Fibroblast of the conjunctiva (primary cell): ENCODE results near the gene GRIK5.
"Not testable (repeated sequence)": the region's sequence is repeated elsewhere in the genome, so short reads cannot be mapped to it uniquely, and the experiment has no call there.

Experiments used
- DNase-seq: peaks from one replicate; pipeline ENCODE4 v3.0.0-alpha.2; 2010; ENCODE audit warnings: low read depth

GRIK5 gene

DNA sequence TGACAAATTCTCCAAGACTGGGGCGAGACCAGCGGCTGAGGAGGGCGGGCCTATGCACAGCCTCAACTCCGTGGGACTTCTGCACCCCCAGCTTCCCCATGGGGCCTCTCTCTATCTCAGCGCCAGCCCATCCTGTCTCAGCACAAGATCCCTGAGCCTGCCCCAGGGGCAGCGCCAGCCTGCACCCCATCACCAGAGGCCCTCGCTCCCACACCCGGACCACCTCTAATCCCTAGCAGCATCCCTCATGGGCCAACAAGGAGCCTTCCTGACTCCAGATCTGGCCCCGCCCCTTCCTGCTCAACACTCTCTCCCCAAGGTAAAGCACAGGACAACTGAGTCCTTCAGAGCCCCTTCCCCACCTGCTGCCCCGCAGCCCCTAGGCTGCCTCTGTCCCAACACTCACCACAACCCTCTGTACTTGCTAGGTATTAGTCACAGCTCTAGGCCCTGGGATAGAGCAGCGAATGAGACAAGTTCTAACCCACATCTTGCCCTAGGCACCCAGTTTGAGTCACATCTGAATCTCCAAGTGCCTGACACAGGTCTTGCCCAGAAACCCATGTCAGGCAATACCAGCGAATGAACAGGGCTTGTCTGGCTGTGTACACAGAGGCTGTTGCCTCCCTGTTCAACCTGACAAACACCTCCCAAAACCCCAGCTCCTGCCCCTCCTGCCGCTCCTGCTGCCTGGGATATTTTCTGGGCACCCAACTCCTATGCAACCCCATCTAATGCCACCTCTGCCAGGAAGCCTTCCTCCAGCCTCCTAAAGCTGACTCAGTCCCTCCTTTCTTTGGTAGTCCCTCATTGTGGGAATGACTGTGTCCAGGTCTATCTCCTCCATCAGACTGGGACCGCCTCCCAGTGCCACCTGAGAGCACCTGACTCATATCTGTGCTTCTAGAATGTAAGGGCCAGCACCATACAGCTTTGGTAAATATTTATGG is 18.6 kb downstream of the GRIK5 start:
- DNase-seq, result no peak

DNA sequence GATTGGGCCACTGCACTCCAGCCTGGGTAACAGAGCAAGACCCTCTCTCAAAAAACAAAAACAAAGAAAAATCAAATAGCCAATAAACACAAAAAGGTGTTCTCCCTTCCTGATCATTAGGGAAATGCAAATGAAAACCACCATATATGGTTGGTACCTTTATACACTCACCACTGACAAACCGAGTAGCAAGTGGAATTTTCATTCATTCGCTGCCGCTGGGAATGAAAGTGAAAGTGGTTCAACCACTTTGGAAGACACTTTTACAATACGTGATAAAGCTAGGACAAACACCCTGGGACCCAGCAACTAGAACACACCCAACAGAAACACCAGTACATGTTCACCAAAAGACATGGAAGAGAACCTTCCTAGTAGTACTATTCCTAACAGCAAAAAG is 21.0 kb downstream of the GRIK5 start:
- DNase-seq, result no peak

GRCh38 chr19:42045575-42045974 is 24.4 kb downstream of the GRIK5 start:
- DNase-seq, result no peak

DNA sequence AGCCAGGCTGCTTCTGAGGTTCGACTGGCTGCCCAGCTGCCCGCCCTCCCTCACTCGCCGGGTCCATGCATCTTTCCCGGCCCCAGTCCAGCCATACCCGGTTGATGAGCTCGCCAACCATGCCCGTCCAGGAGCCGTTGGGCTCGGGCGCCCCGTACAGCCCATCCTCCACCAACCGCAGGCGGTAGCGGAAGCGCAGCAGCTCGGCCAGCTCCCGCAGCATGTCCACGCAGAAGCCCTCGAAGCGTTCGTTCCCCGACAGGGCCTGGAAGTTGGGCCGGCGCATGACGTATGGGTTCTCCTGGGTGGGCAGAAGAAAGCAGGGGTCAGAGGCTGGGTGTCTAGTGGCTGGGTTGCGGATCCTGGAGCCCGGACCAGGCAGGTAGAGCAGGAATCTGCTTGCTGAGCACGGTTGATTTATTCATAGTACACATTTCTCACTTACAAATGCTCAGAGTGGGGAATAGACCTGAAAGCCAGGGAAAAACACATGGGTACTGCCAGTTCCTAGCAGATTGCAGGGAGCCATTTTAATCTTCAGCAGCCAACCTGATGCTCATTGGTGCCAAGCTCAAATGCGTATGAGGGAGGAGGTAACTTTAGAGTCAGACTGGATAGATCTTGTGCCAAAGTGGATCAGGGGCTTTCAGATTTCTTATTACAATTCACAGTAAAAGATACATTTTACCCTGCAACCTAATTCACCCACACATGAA is 27.4 kb downstream of the GRIK5 start:
- no peak for DNase-seq

- DNase-seq, result not testable (repeated sequence)
Observed at GRCh38 chr19:42040491-42040890, 29.5 kb downstream of the GRIK5 start.

- DNase-seq, result no peak
Observed at GRCh38 chr19:42040031-42040430, 30.0 kb downstream of the GRIK5 start.

GRCh38 chr19:42038666-42039065 is 31.3 kb downstream of the GRIK5 start:
- DNase-seq, result no peak

DNA sequence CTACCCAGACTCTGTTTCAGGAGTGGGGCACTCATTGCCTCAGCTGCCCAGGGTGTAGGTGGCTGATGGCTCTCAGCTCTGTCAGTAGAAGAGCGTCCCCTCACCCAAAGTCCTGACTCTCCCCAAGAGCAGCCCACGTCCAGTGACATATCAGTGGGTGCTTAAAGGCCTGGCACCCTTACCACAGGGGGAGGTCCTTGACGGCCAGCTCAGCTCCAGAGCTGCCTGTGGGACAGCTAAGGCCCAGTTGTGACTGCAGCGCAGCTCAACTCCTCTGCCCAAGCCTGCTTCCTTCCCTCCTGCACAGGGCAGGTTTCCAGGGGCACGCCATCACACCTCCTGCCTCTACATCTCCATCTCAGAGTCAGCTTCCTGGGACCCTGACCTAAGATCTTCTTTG is 32.4 kb downstream of the GRIK5 start:
- DNase-seq, result no peak

GRCh38 chr19:42034640-42035391 is 35.2 kb downstream of the GRIK5 start:
- peak; percentile 51 for DNase-seq

DNA sequence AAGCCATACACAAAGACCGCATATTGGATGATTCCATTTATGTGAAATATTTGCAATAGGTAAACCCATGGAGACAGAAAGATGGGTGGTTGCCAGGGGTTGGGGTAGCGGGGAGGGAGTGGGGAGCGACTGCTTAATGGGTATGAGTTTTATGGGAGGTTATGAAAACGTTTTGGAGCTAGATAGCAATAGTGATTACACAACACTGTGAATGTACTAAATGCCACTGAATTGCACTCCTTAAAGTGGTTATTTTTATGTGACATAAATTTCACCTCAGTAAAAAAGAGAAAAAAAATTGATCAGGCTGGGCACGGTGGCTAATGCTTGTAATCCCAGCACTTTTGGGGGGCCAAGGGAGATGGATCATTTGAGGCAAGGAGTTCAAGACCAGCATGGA is 36.6 kb downstream of the GRIK5 start:
- DNase-seq, result no peak

- DNase-seq, result no peak
Observed at GRCh38 chr19:42032431-42032830, 37.6 kb downstream of the GRIK5 start.

DNA sequence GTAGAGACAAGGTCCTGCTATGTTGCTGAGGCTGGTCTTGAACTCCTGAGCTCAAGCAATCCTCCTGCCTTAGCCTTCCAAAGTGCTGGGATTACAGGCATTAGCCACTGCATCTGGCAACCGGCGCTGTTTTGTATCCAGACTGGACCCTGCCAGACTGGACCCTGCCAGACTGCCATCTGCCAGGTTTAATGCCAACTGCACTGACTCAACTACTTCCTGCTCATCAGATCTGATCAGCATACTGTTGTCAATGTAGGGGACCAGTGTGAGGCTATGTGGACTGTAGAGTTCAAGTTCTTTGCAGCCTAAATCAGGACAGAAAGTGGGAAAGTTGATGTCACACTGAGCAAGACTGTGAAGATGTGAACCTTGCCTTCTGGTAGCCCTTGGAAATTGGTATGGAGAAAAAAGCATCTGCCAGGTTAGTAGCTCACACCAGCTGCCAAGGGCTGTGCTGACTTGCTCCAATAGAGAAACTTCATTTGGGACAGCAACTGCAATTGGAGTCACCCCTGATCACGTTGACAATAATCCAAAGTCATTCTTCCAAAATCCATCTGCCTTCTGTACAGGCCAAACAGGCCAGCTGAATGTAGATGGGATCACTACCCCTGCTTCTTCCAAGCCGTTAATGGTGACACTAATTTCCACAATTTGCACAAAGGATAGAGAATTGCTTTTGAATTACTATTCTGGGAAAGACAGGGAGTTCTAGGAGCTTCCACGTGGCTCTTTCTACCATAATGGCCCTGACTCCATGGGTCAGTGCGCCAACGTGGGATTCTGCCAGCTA is 39.2 kb downstream of the GRIK5 start:
- no peak for DNase-seq

- DNase-seq, result no peak
Observed at GRCh38 chr19:42028304-42029216, 41.4 kb downstream of the GRIK5 start.

DNA sequence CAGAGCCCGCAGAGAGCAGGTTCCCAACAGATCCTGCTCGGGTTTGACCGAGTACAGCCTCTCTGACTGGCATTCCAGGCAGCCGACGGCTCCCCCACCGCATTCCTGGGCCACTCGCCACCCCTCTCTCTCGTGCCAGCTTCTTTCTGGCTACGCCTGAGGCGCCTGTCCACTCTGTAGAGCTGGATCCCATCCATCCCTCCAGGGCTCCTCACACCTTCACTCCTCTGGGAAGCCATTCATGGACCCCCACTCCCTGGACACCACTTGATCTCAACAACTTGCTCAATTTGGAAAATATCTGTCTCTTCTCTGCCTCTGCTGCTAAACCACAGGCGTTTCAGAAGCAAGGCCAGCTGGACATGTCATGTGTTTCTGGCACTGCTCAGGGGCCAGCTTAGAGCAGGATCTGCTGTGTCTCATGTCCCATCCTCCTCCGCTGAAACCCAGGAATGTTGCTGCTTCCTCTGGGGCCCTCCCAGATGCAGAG is 45.3 kb downstream of the GRIK5 start:
- no peak for DNase-seq

- DNase-seq, result no peak
Observed at GRCh38 chr19:42023943-42024260, 46.1 kb downstream of the GRIK5 start.

DNA sequence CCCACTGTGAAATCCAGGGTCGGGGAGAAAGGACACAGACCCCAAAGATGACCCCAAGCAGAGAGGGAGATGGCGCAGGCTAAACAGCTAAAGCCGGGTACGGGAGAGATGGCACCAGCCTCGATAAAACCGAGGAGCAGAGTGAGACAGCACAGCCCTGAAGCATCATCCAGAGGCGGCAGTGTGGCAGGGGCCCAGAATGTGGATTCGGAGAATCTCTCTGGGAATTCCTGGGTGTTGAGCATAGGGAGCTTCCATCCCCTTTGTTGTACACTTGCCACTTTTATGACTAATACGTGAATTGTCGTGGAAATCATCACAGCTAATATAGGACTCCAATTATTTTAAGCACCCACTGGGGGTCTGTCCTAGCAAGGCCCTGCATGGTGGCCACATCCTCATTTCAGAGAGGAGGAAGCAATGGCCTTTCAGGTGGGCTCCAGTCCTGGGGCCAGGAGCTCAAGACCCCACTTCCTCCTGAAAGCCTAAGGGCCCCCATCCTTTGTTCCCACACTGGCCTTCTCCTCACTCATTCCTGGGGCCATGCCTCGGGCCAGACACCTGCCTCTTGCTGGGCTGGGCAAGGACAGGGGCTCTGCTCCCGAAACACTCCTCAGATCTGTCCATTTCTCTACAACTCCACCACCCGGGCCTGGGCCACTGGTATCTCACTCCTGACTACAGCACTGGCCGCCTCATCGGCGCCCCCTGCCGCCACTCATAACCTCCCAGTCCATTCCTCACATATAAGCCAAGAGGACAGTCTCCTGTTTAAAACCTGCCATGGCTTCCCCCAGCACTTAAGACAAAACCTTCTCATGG is 46.7 kb downstream of the GRIK5 start:
- no peak for DNase-seq

GRCh38 chr19:42022616-42023015 is 47.4 kb downstream of the GRIK5 start:
- DNase-seq, result no peak

GRCh38 chr19:42021185-42021584 is 48.8 kb downstream of the GRIK5 start:
- no peak for DNase-seq

DNA sequence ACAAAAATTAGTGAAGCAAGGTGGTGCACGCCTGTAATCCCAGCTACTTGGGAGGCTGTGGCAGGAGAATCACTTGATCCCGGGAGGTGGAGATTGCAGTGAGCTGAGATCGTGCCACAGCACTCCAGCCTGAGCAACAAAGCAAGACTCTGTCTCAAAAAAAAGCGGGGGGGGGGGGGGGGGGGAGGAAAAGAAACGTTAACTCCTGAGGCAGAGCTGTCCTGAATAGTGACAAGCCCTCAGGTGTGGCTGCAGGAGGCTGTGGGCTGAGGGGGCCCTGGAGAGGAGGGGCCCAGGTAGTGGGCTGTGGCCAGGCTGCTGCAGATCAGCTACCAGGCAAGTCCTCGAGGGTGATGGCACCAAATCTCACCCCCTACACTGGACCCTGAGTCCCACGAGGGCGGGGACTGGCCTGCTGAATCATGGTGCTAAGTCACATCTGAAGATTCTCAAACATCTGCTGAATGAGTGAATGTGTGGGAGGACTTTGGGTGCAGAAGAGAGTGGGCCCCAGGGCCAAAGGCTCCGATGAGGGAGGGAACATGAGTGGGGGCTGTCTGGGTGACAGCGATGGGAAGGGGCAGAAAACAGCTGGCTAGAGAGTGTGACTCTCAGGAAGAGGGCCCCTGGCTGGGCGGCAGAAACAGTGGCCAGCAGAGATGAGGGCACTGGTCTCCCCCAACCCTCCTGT is 51.4 kb downstream of the GRIK5 start:
- no peak for DNase-seq
